Activated T-helper 1 cell treated with Interleukin-2 at 50 U/mL for 16 hours (primary cell): ENCODE data around the gene ABLIM2.

Source experiments
- DNase-seq: peaks from one replicate; pipeline ENCODE4 v3.0.0-alpha.2; 2020; ENCODE audit warnings: low read depth

ABLIM2 gene

GRCh38 chr4:8024073-8024786, 134.4 kb downstream of the ABLIM2 start:
- no peak for DNase-seq

- DNase-seq = no peak
Observed at GRCh38 chr4:8023696-8024033, 134.9 kb downstream of the ABLIM2 start.

- no peak for DNase-seq
Observed at GRCh38 chr4:8022767-8023695, 135.6 kb downstream of the ABLIM2 start.

- no peak for DNase-seq
Observed at GRCh38 chr4:8021796-8022195, 136.8 kb downstream of the ABLIM2 start.

- DNase-seq = no peak
Observed at GRCh38 chr4:8019396-8020365, 138.9 kb downstream of the ABLIM2 start.

GRCh38 chr4:8016527-8016926, 142.1 kb downstream of the ABLIM2 start:
- no peak for DNase-seq

GRCh38 chr4:8015512-8015911, 143.1 kb downstream of the ABLIM2 start:
- no peak for DNase-seq

- no peak for DNase-seq
Observed at GRCh38 chr4:8013976-8014726, 144.5 kb downstream of the ABLIM2 start.

- no peak for DNase-seq
Observed at GRCh38 chr4:8012517-8012916, 146.1 kb downstream of the ABLIM2 start.

GRCh38 chr4:8010618-8011017, 148.0 kb downstream of the ABLIM2 start:
- no peak for DNase-seq

- DNase-seq = no peak
Observed at GRCh38 chr4:8009710-8010511, 148.7 kb downstream of the ABLIM2 start.

GRCh38 chr4:8009097-8009496, 149.5 kb downstream of the ABLIM2 start:
- DNase-seq = no peak

GRCh38 chr4:8008391-8008790, 150.2 kb downstream of the ABLIM2 start:
- no peak for DNase-seq

- no peak for DNase-seq
Observed at GRCh38 chr4:8007581-8007980, 151.0 kb downstream of the ABLIM2 start.

GRCh38 chr4:8006471-8006870, 152.1 kb downstream of the ABLIM2 start:
- DNase-seq = no peak

GRCh38 chr4:8005814-8006215, 152.8 kb downstream of the ABLIM2 start:
- no peak for DNase-seq

- no peak for DNase-seq
Observed at GRCh38 chr4:8005033-8005808, 153.4 kb downstream of the ABLIM2 start.

GRCh38 chr4:8004066-8004465, 154.5 kb downstream of the ABLIM2 start:
- no peak for DNase-seq

- no peak for DNase-seq
Observed at GRCh38 chr4:8002525-8003309, 155.9 kb downstream of the ABLIM2 start.
